Measurements from ENCODE around the gene LRRC23.

GRCh38 chr12:6950811-6951540 is 46.4 kb downstream of the LRRC23 start, which contains the start of gene PTPN6:
- TF ChIP-seq TAF1 (IDR thresholded peaks at IDR 0.05; ENCODE audit: low read depth, low read length) (peak; percentile 81), POLR2A (IDR thresholded peaks at IDR 0.05; ENCODE audit: low read depth, low read length) (peak; percentile 53), PAX5 (IDR thresholded peaks at IDR 0.05; ENCODE audit: insufficient read depth, low read length, severe bottlenecking) (no peak), SPI1 (IDR thresholded peaks at IDR 0.05; ENCODE audit: low read depth, low read length) (peak; percentile 56)
